WERI-Rb-1 (cell line): ENCODE results near the gene CHST10.

ENCODE experiments used
- DNase-seq: peaks from one replicate; pipeline ENCODE4 v3.0.0-alpha.2; 2020
- H3K27ac ChIP-seq: fragments of 250-450 bp; sonication (Bioruptor Pico); 2 replicates; pipeline ENCODE4 v1.5.1; 2020; ENCODE audit warnings: mild to moderate bottlenecking, moderate library complexity
- H3K27me3 ChIP-seq: fragments of 250-450 bp; sonication (Bioruptor Pico); 2 replicates; pipeline ENCODE4 v1.5.1; 2021; ENCODE audit warnings: mild to moderate bottlenecking, low read depth, moderate library complexity; ENCODE audit not compliant: insufficient read depth, severe bottlenecking
- H3K36me3 ChIP-seq: fragments of 250-450 bp; sonication (Bioruptor Pico); 2 replicates; pipeline ENCODE4 v1.5.1; 2020; ENCODE audit warnings: mild to moderate bottlenecking, moderate library complexity
- H3K4me3 ChIP-seq: 2 replicates; pipeline ENCODE4 v1.5.1; 2011; ENCODE audit warnings: low read depth, mild to moderate bottlenecking, control low read depth, low read length
- H3K9me3 ChIP-seq: fragments of 250-450 bp; sonication (Bioruptor Pico); 2 replicates; pipeline ENCODE4 v1.5.1; 2021; ENCODE audit warnings: mild to moderate bottlenecking, moderate library complexity; ENCODE audit not compliant: severe bottlenecking
- CTCF ChIP-seq: IDR thresholded peaks from 2 replicates; pipeline ENCODE4 v1.5.1; 2011; ENCODE audit warnings: low read depth, mild to moderate bottlenecking, control low read depth, inconsistent platforms, low read length

Gene CHST10

GRCh38 chr2:100407563-100407962 is 9.9 kb downstream of the CHST10 start:
- peaks cover 26% of the 10 kb centered on the region for H3K36me3 ChIP-seq
- DNase-seq = no peak
- H3K27me3 ChIP-seq = no peaks in the 10 kb centered on the region
- H3K4me3 ChIP-seq = no peak overlapping the region
- H3K27ac ChIP-seq = no peak overlapping the region
- no peaks in the 10 kb centered on the region for H3K9me3 ChIP-seq
- no peak for TF ChIP-seq CTCF

- no peaks in the 10 kb centered on the region for H3K9me3 ChIP-seq
- DNase-seq = no peak
- TF ChIP-seq CTCF = no peak
- no peak overlapping the region for H3K4me3 ChIP-seq
- no peak overlapping the region for H3K27ac ChIP-seq
- H3K36me3 ChIP-seq = peaks cover 28% of the 10 kb centered on the region
- no peaks in the 10 kb centered on the region for H3K27me3 ChIP-seq
Measured at GRCh38 chr2:100407073-100407472, 10.4 kb downstream of the CHST10 start.

GRCh38 chr2:100406120-100406508 is 11.4 kb downstream of the CHST10 start:
- Histone ChIP-seq H3K27ac (no peak overlapping the region), H3K27me3 (no peaks in the 10 kb centered on the region), H3K36me3 (peaks cover 23% of the 10 kb centered on the region), H3K9me3 (no peaks in the 10 kb centered on the region), H3K4me3 (no peak overlapping the region)
- TF ChIP-seq CTCF = no peak
- no peak for DNase-seq

GRCh38 chr2:100405403-100406119 is 11.9 kb downstream of the CHST10 start:
- TF ChIP-seq CTCF = no peak
- no peaks in the 10 kb centered on the region for H3K9me3 ChIP-seq
- H3K27me3 ChIP-seq = no peaks in the 10 kb centered on the region
- no peak overlapping the region for H3K27ac ChIP-seq
- H3K4me3 ChIP-seq = no peak overlapping the region
- no peak for DNase-seq
- H3K36me3 ChIP-seq = peaks cover 23% of the 10 kb centered on the region

- H3K36me3 ChIP-seq = peaks cover 23% of the 10 kb centered on the region
Measured at GRCh38 chr2:100404411-100404810, 13.1 kb downstream of the CHST10 start.

More at GRCh38 chr2:100404411-100404810, 13.1 kb downstream of the CHST10 start:
- H3K27ac ChIP-seq = no peak overlapping the region
- TF ChIP-seq CTCF = no peak
- no peak overlapping the region for H3K4me3 ChIP-seq
- no peaks in the 10 kb centered on the region for H3K9me3 ChIP-seq
- H3K27me3 ChIP-seq = no peaks in the 10 kb centered on the region
- DNase-seq = no peak
